Osteocyte (in vitro differentiated cells): Measurements from ENCODE around the gene EID2. TPM values are rescaled to one million over a fixed set of nuclear protein-coding genes. Genes with fewer than 3 reads are reported as not detected.

Experiments used
- DNase-seq: peaks from one replicate; pipeline ENCODE4 v3.0.0; 2021; ENCODE audit warnings: mixed read lengths; ENCODE audit not compliant: unreplicated experiment; ENCODE audit errors: extremely low spot score
- H3K27ac Mint-ChIP-seq: one replicate; pipeline ENCODE4 v1.8.0; 2021; ENCODE audit warnings: mild to moderate bottlenecking, mixed read lengths; ENCODE audit not compliant: unreplicated experiment
- H3K27me3 Mint-ChIP-seq: one replicate; pipeline ENCODE4 v1.8.0; 2021; ENCODE audit warnings: mixed read lengths; ENCODE audit not compliant: unreplicated experiment
- H3K36me3 Mint-ChIP-seq: one replicate; pipeline ENCODE4 v1.8.0; 2021; ENCODE audit warnings: mixed read lengths; ENCODE audit not compliant: unreplicated experiment
- H3K4me1 Mint-ChIP-seq: one replicate; pipeline ENCODE4 v1.8.0; 2021; ENCODE audit warnings: mixed read lengths; ENCODE audit not compliant: unreplicated experiment
- H3K4me3 Mint-ChIP-seq: one replicate; pipeline ENCODE4 v1.8.0; 2021; ENCODE audit warnings: mild to moderate bottlenecking, moderate library complexity, mixed read lengths; ENCODE audit not compliant: unreplicated experiment
- H3K9me3 Mint-ChIP-seq: one replicate; pipeline ENCODE4 v1.8.0; 2021; ENCODE audit warnings: mixed read lengths; ENCODE audit not compliant: unreplicated experiment
- total RNA-seq: library from RNA; stranded (reverse); gene quantifications from 2 replicates; pipeline ENCODE4 v1.2.1, GENCODE V29; 2021
- TF ChIP-seq, protein P1 (sequence below): fragments of 200-600 bp; sonication (generic); IDR thresholded peaks from 2 replicates; pipeline ENCODE4 v1.5.0; 2021; ENCODE audit warnings: antibody characterized with exemption, mild to moderate bottlenecking, moderate library complexity

Gene EID2
- total RNA-seq, 1 donor from 2014 or later = 18.1 TPM

DNA sequence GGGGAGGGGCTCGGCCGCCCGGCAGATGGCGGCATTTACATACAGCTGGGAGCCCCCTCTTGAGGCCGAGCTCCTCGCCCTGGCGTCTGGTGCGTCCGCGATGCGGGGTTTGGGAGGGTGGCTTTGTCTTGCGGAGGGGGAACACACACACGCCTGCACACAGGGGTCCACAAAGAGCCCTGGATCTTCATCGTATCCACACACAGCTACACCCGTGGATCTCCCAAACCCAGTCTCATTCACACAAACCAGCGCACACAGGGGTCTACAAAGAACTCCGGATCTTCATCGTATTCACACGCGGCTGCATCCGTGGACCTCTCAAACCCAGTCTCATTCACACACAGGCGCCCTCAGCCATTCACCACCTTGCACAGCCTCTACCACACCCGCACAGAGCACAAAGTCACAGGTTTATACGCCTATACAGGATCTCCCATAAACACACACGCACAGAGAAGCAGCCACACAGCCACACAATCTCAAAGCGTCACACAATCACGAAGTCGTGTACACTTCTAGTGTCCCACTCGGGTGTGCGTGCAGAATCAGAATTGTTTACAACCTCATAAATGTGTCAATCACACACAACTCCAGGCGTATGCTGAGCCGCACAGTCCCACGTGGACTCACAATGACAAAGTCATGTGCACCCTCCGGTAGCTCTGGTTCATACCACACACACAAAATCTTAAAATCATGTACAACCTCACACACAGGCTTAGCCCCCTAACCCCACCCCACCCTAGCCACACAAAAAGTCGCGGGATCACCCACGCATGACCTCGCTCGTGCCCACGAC is 41.8 kb downstream of the EID2 start:
- TF ChIP-seq, protein P1, sequence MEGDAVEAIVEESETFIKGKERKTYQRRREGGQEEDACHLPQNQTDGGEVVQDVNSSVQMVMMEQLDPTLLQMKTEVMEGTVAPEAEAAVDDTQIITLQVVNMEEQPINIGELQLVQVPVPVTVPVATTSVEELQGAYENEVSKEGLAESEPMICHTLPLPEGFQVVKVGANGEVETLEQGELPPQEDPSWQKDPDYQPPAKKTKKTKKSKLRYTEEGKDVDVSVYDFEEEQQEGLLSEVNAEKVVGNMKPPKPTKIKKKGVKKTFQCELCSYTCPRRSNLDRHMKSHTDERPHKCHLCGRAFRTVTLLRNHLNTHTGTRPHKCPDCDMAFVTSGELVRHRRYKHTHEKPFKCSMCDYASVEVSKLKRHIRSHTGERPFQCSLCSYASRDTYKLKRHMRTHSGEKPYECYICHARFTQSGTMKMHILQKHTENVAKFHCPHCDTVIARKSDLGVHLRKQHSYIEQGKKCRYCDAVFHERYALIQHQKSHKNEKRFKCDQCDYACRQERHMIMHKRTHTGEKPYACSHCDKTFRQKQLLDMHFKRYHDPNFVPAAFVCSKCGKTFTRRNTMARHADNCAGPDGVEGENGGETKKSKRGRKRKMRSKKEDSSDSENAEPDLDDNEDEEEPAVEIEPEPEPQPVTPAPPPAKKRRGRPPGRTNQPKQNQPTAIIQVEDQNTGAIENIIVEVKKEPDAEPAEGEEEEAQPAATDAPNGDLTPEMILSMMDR = peak; percentile 58
- no peak for DNase-seq
- H3K36me3 Mint-ChIP-seq = no peaks in the 10 kb centered on the region
- H3K27me3 Mint-ChIP-seq = peaks cover 33% of the 10 kb centered on the region
- peaks cover 21% of the 10 kb centered on the region for H3K4me1 Mint-ChIP-seq
- no peak overlapping the region for H3K27ac Mint-ChIP-seq
- H3K4me3 Mint-ChIP-seq = peak overlapping the region; percentile 66
- H3K9me3 Mint-ChIP-seq = no peaks in the 10 kb centered on the region

DNA sequence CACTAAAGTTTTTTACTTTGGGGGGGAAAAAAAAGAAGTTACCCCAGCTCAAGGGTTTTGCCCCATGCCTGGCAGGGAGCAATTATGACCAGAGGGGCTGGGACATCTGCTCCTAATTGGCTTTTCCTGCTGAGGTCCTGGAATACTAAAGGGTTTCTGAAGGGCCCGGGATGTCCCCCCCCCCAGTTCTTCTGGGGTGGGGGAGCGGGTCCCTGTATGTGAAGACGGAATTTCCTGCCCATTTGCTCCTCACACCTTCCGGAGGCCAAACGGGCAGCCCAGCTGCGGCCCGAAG is 42.3 kb downstream of the EID2 start:
- H3K27me3 Mint-ChIP-seq = peaks cover 31% of the 10 kb centered on the region
- H3K4me1 Mint-ChIP-seq = peaks cover 18% of the 10 kb centered on the region
- TF ChIP-seq, protein P1 = no peak
- no peak for DNase-seq
- no peak overlapping the region for H3K27ac Mint-ChIP-seq
- H3K36me3 Mint-ChIP-seq = no peaks in the 10 kb centered on the region
- peak overlapping the region; percentile 66 for H3K4me3 Mint-ChIP-seq
- no peaks in the 10 kb centered on the region for H3K9me3 Mint-ChIP-seq

DNA sequence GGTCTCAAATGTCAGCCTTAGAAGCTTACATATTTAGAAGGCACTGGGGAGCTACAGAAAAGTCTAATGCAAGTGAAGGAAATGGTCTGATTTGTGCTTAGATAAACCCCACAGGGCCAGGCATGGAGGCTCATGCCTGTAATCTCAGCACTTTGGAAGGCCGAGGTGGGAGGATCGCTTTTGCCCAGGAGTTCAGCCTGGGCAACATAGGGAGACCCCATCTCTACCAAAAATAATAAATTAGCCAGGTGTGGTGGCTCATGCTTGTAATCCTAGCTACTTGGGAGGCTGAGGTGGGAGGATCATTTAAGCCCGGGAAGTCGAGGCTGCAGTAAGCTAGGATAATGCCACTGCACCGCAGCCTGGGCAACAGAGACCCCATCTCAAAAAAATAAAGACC is 43.9 kb downstream of the EID2 start:
- no peak overlapping the region for H3K4me3 Mint-ChIP-seq
- H3K36me3 Mint-ChIP-seq = no peaks in the 10 kb centered on the region
- TF ChIP-seq, protein P1 = no peak
- no peak for DNase-seq
- peaks cover 18% of the 10 kb centered on the region for H3K4me1 Mint-ChIP-seq
- no peaks in the 10 kb centered on the region for H3K9me3 Mint-ChIP-seq
- peaks cover 31% of the 10 kb centered on the region for H3K27me3 Mint-ChIP-seq
- H3K27ac Mint-ChIP-seq = no peak overlapping the region

DNA sequence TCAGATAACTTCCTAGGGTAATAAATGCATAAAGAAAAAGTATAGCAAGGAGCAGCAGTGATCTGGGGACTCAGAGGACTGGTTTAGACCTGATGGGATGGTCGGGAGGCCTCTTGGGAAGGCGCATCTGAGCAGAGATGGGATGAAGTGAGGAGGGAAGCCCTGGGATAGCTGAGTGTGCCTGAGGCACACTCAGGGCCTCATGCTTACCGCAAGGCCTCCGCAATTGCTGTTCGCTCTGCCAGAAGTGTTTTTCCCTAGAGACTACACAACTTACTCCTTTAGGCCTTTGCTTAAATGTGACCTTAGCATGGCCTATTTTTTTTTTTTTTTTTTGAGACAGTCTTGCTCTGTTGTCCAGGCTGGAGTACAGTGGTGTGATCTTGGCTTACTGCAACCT is 45.3 kb downstream of the EID2 start:
- TF ChIP-seq, protein P1 = no peak
- Mint-ChIP-seq H3K27ac (no peak overlapping the region), H3K4me1 (peaks cover 17% of the 10 kb centered on the region), H3K36me3 (peaks cover 5% of the 10 kb centered on the region), H3K9me3 (no peaks in the 10 kb centered on the region), H3K4me3 (no peak overlapping the region), H3K27me3 (peaks cover 21% of the 10 kb centered on the region)
- no peak for DNase-seq

DNA sequence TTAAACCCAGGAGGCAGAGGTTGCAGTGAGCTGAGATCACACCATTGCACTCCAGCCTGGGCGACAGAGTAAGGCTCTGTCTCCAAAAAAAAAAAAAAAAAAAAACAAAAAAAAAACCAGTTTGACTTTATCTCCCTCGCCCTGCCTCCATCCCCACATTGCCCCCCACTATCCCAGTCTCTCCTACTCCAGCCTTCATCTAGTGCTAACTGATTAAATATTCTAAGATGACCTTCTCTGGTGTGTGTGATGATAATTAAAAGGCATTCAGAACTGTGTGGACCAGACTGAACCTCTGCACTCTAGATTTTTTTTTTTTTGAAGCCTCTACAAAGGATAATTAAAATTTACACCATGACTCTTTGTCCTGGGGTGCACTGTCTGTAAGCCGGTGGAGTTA is 47.2 kb downstream of the EID2 start:
- Mint-ChIP-seq H3K27me3 (peaks cover 9% of the 10 kb centered on the region), H3K4me1 (peaks cover 3% of the 10 kb centered on the region), H3K27ac (no peak overlapping the region), H3K4me3 (no peak overlapping the region), H3K36me3 (peaks cover 17% of the 10 kb centered on the region), H3K9me3 (no peaks in the 10 kb centered on the region)
- no peak for DNase-seq
- TF ChIP-seq, protein P1 = no peak
